Lower lobe of right lung (tissue), 2 donors: ENCODE data around the gene BRD8. TPM values are rescaled to one million over a fixed set of nuclear protein-coding genes. Genes with fewer than 3 reads are reported as not detected.
"Not testable (repeated sequence)": the region's sequence is repeated elsewhere in the genome, so short reads cannot be mapped to it uniquely, and the experiment has no call there.

ENCODE experiments used
- ATAC-seq, 2 donors: fragments of 200-7000 bp; cut with Tn5 transposase; one replicate each; pipeline ENCODE4 v1.9.1; 2020 to 2022; ENCODE audit warnings: mild to moderate bottlenecking in 2 of 2, moderate library complexity in 2 of 2
- DNase-seq: peaks from one replicate; pipeline ENCODE4 v3.0.0-alpha.2; 2020
- H3K27ac ChIP-seq: fragments of 200-600 bp; one replicate; pipeline ENCODE4 v1.8.0; 2022
- H3K27me3 ChIP-seq: fragments of 200-600 bp; one replicate; pipeline ENCODE4 v1.8.0; 2022; ENCODE audit warnings: low read depth
- H3K36me3 ChIP-seq: fragments of 200-600 bp; one replicate; pipeline ENCODE4 v1.8.0; 2022; ENCODE audit warnings: mild to moderate bottlenecking
- H3K4me1 ChIP-seq: fragments of 200-600 bp; one replicate; pipeline ENCODE4 v1.8.0; 2022
- H3K4me3 ChIP-seq: fragments of 200-600 bp; one replicate; pipeline ENCODE4 v1.8.0; 2022; ENCODE audit warnings: mild to moderate bottlenecking
- H3K9me3 ChIP-seq: fragments of 200-600 bp; one replicate; pipeline ENCODE4 v1.8.0; 2022
- CTCF ChIP-seq: fragments of 200-600 bp; IDR thresholded peaks from one replicate; pipeline ENCODE4 v1.8.0; 2022; ENCODE audit warnings: antibody characterized with exemption, mild to moderate bottlenecking
- intact Hi-C: fragments of 100-400 bp; cut with DNase I; formaldehyde crosslinking; loops from one replicate; pipeline ENCODE4 v1.11.0; 2022
- total RNA-seq: library from RNA; stranded (reverse); fragmentation: NEBNext Ultra II Directional; extraction: Animal tissue kit (Norgen Biotek cat#: 25700); gene quantifications from one replicate; pipeline ENCODE4 v1.2.1, GENCODE V29; 2021
- donor health status: DM: no; HTN: yes; CAD: no; lungs with severe emphysema.

Gene BRD8
- total RNA-seq, 1 donor from 2014 or later = 56.9 TPM

GRCh38 chr5:138213161-138214029, 35.0 kb upstream of the BRD8 start, which contains the start of gene CDC23:
TSS of gene CDC23 (minus strand) at chr5:138213323. CDS start at chr5:138213312, 11 bp downstream.
- intact Hi-C loops = no loop called here
- no peaks in the 10 kb centered on the region for H3K36me3 ChIP-seq
- DNase-seq (peak; percentile 93), ATAC-seq (peak; percentile 98 to 99)
- peak within 1 kb of the TSS; percentile 99 for H3K4me3 ChIP-seq
- TF ChIP-seq CTCF = no peak
- no peaks in the 10 kb centered on the region for H3K27me3 ChIP-seq
- H3K27ac ChIP-seq = peak within 1 kb of the TSS; percentile 88
- no peaks in the 10 kb centered on the region for H3K9me3 ChIP-seq
- H3K4me1 ChIP-seq = peaks cover 16% of the 10 kb centered on the region

GRCh38 chr5:138212828-138213160, 34.4 kb upstream of the BRD8 start:
- no peak for TF ChIP-seq CTCF
- intact Hi-C loops = no loop called here
- ATAC-seq = peak; percentile 53 to 63
- Histone ChIP-seq H3K4me3 (peak overlapping the region; percentile 99), H3K27me3 (no peaks in the 10 kb centered on the region), H3K27ac (peak overlapping the region; percentile 88), H3K9me3 (no peaks in the 10 kb centered on the region), H3K36me3 (no peaks in the 10 kb centered on the region), H3K4me1 (peaks cover 16% of the 10 kb centered on the region)
- no peak for DNase-seq

- ATAC-seq (no peak), DNase-seq (no peak)
- H3K27me3 ChIP-seq = no peaks in the 10 kb centered on the region
- intact Hi-C loops = no loop called here
- H3K27ac ChIP-seq = no peak overlapping the region
- no peak overlapping the region for H3K4me3 ChIP-seq
- TF ChIP-seq CTCF = no peak
- H3K36me3 ChIP-seq = peaks cover 16% of the 10 kb centered on the region
- H3K9me3 ChIP-seq = no peaks in the 10 kb centered on the region
- H3K4me1 ChIP-seq = peaks cover 16% of the 10 kb centered on the region
Measured at GRCh38 chr5:138210985-138211384, 32.6 kb upstream of the BRD8 start.

GRCh38 chr5:138193859-138194258, 15.4 kb upstream of the BRD8 start:
- H3K4me3 ChIP-seq, H3K27me3 ChIP-seq, intact Hi-C loops, H3K27ac ChIP-seq, DNase-seq, H3K4me1 ChIP-seq, ATAC-seq, H3K9me3 ChIP-seq: not testable (repeated sequence)
- H3K36me3 ChIP-seq = peaks cover 88% of the 10 kb centered on the region

- H3K27ac ChIP-seq = no peak overlapping the region
- no peak overlapping the region for H3K4me3 ChIP-seq
- ATAC-seq (no peak), DNase-seq (no peak)
- no peaks in the 10 kb centered on the region for H3K27me3 ChIP-seq
- peaks cover 88% of the 10 kb centered on the region for H3K36me3 ChIP-seq
- no peak for TF ChIP-seq CTCF
- H3K9me3 ChIP-seq = no peaks in the 10 kb centered on the region
- no peaks in the 10 kb centered on the region for H3K4me1 ChIP-seq
- intact Hi-C loops = no loop called here
Measured at GRCh38 chr5:138192826-138193225, 14.4 kb upstream of the BRD8 start.

GRCh38 chr5:138188626-138189025, 10.2 kb upstream of the BRD8 start:
- no peak overlapping the region for H3K4me3 ChIP-seq
- H3K27ac ChIP-seq = no peak overlapping the region
- H3K36me3 ChIP-seq = peaks cover 90% of the 10 kb centered on the region
- H3K4me1 ChIP-seq = no peaks in the 10 kb centered on the region
- no peak for DNase-seq
- H3K27me3 ChIP-seq = no peaks in the 10 kb centered on the region
- no peak for ATAC-seq
- intact Hi-C loops = no loop called here
- H3K9me3 ChIP-seq = no peaks in the 10 kb centered on the region
- TF ChIP-seq CTCF = no peak
